HepG2 (cell line): Measurements from ENCODE around the gene OSBPL10. TPM values are rescaled to one million over a fixed set of nuclear protein-coding genes. Genes with fewer than 3 reads are reported as not detected.

ENCODE experiments used
- ATAC-seq: fragments of 200-7000 bp; cut with Tn5 transposase; 3 replicates; pipeline ENCODE4 v1.9.1; 2020; ENCODE audit warnings: mild to moderate bottlenecking, moderate library complexity
- BruUV-seq: library from RNA; stranded (reverse); fragments of 400-500 nt; replicated peaks from 2 replicates; lab custom pipeline; 2021; lab: Mats Ljungman, UMichigan
- CTCF ChIA-PET: fragments of 300-600 bp; formaldehyde crosslinking; extraction: SDS; loops from one replicate; lab custom pipeline; 2021; ENCODE audit warnings: low total read pairs, inconsistent platforms, low intra/inter-chr PET ratio; lab: Yijun Ruan, JAX
- POLR2A ChIA-PET: fragments of 350-600 bp; sonication (Branson Sonifier 250); formaldehyde crosslinking; loops from one replicate; lab custom pipeline; 2020; ENCODE audit warnings: antibody characterized with exemption, inconsistent platforms; lab: Yijun Ruan, JAX
- DNase-seq: peaks from one replicate; pipeline ENCODE4 v3.0.0-alpha.2; 2015; ENCODE audit warnings: low spot score
- FAIRE-seq: peaks from 3 replicates; lab custom pipeline; 2011; peaks lifted over from hg19 to GRCh38; lab: Jason Lieb, UNC
- H2AFZ ChIP-seq: one replicate; pipeline ENCODE4 v1.6.1; 2011; ENCODE audit warnings: low read length, inconsistent platforms
- H3K27ac ChIP-seq: fragments of 300-600 bp; 3 replicates; pipeline ENCODE4 v1.8.0; 2011; ENCODE audit warnings: mixed run types, mild to moderate bottlenecking, mixed read lengths, low read length, inconsistent platforms; ENCODE audit not compliant: insufficient read depth; ENCODE audit errors: extremely low read length
- H3K27me3 ChIP-seq, 2 experiments: fragments of 200-600 bp in 1 of 2; 2 replicates in 1 of 2; 3 replicates in 1 of 2; pipeline versions ENCODE4 v1.6.0 to v1.8.0; 2011; ENCODE audit warnings: low read length in 2 of 2, mild to moderate bottlenecking in 2 of 2, moderate library complexity in 2 of 2, inconsistent platforms in 1 of 2; ENCODE audit not compliant: insufficient read depth in 2 of 2, control insufficient read depth in 1 of 2
- H3K36me3 ChIP-seq, 2 experiments: fragments of 200-600 bp in 1 of 2; replicated peaks in 1 of 2; 2 replicates in 1 of 2; 3 replicates in 1 of 2; pipeline versions ENCODE4 v1.5.1 to v1.8.0; 2011; ENCODE audit warnings: low read length in 2 of 2, inconsistent platforms in 1 of 2; ENCODE audit not compliant: insufficient read depth in 2 of 2, control insufficient read depth in 1 of 2
- H3K4me1 ChIP-seq: 2 replicates; pipeline ENCODE4 v1.5.1; 2012; ENCODE audit warnings: low read length, inconsistent platforms; ENCODE audit not compliant: insufficient read depth
- H3K4me2 ChIP-seq: 2 replicates; pipeline ENCODE4 v1.6.0; 2011; ENCODE audit warnings: low read depth, low read length, inconsistent platforms
- H3K4me3 ChIP-seq, 3 experiments: fragments of 200-600 bp in 1 of 3; sonication (generic), shearing (Covaris generic) in 1 of 3; replicated peaks in 1 of 3; 2 replicates each; pipeline ENCODE4 v1.5.1; 2011 to 2016; ENCODE audit warnings: low read length in 3 of 3, inconsistent platforms in 2 of 3, low read depth in 2 of 3, mild to moderate bottlenecking in 2 of 3, control low read depth in 1 of 3, mixed read lengths in 1 of 3; ENCODE audit not compliant: insufficient read depth in 1 of 3
- H3K79me2 ChIP-seq: one replicate; pipeline ENCODE4 v1.6.1; 2011; ENCODE audit warnings: low read length, inconsistent platforms; ENCODE audit not compliant: insufficient read depth
- H3K9ac ChIP-seq: 2 replicates; pipeline ENCODE4 v1.6.0; 2011; ENCODE audit warnings: mild to moderate bottlenecking, low read depth, low read length, inconsistent platforms; ENCODE audit not compliant: insufficient read depth
- H3K9me3 ChIP-seq: 2 replicates; pipeline ENCODE4 v1.5.1; 2012; ENCODE audit warnings: mild to moderate bottlenecking, low read length
- H4K20me1 ChIP-seq: 2 replicates; pipeline ENCODE4 v1.6.0; 2011; ENCODE audit warnings: inconsistent platforms, mild to moderate bottlenecking, low read length, moderate library complexity; ENCODE audit not compliant: insufficient read depth
- EP300 ChIP-seq, 3 experiments: sonication (generic) in 1 of 3; formaldehyde crosslinking in 1 of 3; IDR thresholded peaks; 2 replicates each; pipeline versions ENCODE4 v1.5.1 to v1.6.1; 2011 to 2020; ENCODE audit warnings: low read depth in 2 of 3, low read length in 2 of 3, borderline replicate concordance in 1 of 3, improper control_type of control experiment in 1 of 3, mild to moderate bottlenecking in 1 of 3, missing genetic modification reagents in 1 of 3, moderate library complexity in 1 of 3
- FLYWCH1 ChIP-seq: sonication (generic); formaldehyde crosslinking; IDR thresholded peaks from 2 replicates; pipeline ENCODE4 v1.8.1; 2023; ENCODE audit warnings: mild to moderate bottlenecking, missing genetic modification reagents
- FOXA3 ChIP-seq: IDR thresholded peaks from 2 replicates; pipeline ENCODE4 v1.6.1; 2016; ENCODE audit warnings: missing genetic modification reagents, missing compliant biosample characterization
- HNRNPUL1 ChIP-seq: fragments of 200-400 bp; formaldehyde crosslinking; IDR thresholded peaks from 2 replicates; pipeline ENCODE4 v1.6.1; 2017; ENCODE audit warnings: low read depth, mild to moderate bottlenecking, low read length, moderate library complexity
- JARID2 ChIP-seq: sonication (generic); formaldehyde crosslinking; IDR thresholded peaks from 2 replicates; pipeline ENCODE4 v1.8.1; 2023; ENCODE audit warnings: missing genetic modification reagents, inconsistent platforms; ENCODE audit not compliant: insufficient replicate concordance
- KDM5B ChIP-seq: sonication (generic); formaldehyde crosslinking; IDR thresholded peaks from 2 replicates; pipeline ENCODE4 v1.4.0; 2020; ENCODE audit warnings: missing genetic modification reagents, mild to moderate bottlenecking, borderline replicate concordance
- MED8 ChIP-seq: sonication (generic); formaldehyde crosslinking; IDR thresholded peaks from 2 replicates; pipeline ENCODE4 v1.8.1; 2023; ENCODE audit warnings: mild to moderate bottlenecking, missing genetic modification reagents; ENCODE audit not compliant: insufficient replicate concordance
- MXD4 ChIP-seq: IDR thresholded peaks from 2 replicates; pipeline ENCODE4 v1.6.1; 2016; ENCODE audit warnings: mild to moderate bottlenecking, missing biosample characterization, missing genetic modification reagents
- NR1H2 ChIP-seq: sonication (generic); formaldehyde crosslinking; IDR thresholded peaks from 2 replicates; pipeline ENCODE4 v1.8.1; 2022; ENCODE audit warnings: low read depth, missing genetic modification reagents, borderline replicate concordance
- SNAPC4 ChIP-seq: sonication (generic); formaldehyde crosslinking; IDR thresholded peaks from 2 replicates; pipeline ENCODE4 v1.4.0; 2020; ENCODE audit warnings: mild to moderate bottlenecking, missing genetic modification reagents
- SRY ChIP-seq: sonication (generic); formaldehyde crosslinking; IDR thresholded peaks from 2 replicates; pipeline ENCODE4 v1.8.0; 2022; ENCODE audit warnings: mild to moderate bottlenecking, missing genetic modification reagents
- ZNF329 ChIP-seq: sonication (generic); formaldehyde crosslinking; IDR thresholded peaks from 2 replicates; pipeline ENCODE4 v1.9.0; 2021; ENCODE audit warnings: low read depth, mild to moderate bottlenecking, missing genetic modification reagents
- ZNF333 ChIP-seq: sonication (generic); formaldehyde crosslinking; IDR thresholded peaks from 2 replicates; pipeline ENCODE4 v1.4.0; 2020; ENCODE audit warnings: mild to moderate bottlenecking, missing genetic modification reagents, borderline replicate concordance
- ZNF562 ChIP-seq: sonication (generic); formaldehyde crosslinking; IDR thresholded peaks from 2 replicates; pipeline ENCODE4 v1.8.0; 2022; ENCODE audit warnings: missing genetic modification reagents, borderline replicate concordance
- ZNF574 ChIP-seq: sonication (generic); formaldehyde crosslinking; IDR thresholded peaks from 2 replicates; pipeline ENCODE4 v1.4.0; 2020; ENCODE audit warnings: missing genetic modification reagents
- in situ Hi-C: cut with HindIII; loops from 2 replicates; pipeline ENCODE4 v1.10.0; 2017; ENCODE audit warnings: low pct_unique_long_range_greater_than_20kb; ENCODE audit not compliant: extremely low pct_ligation_motif_present
- intact Hi-C: fragments of 100-400 bp; cut with micrococcal nuclease; formaldehyde crosslinking; loops from one replicate; pipeline ENCODE4 v1.10.0; 2022; ENCODE audit not compliant: unreplicated experiment
- polyA plus RNA-seq, 8 experiments: library from polyadenylated mRNA; depleted of rRNA in 3 of 8; stranded (reverse) in 7 of 8; unstranded in 1 of 8; fragments of >200 nt; fragmentation: Illumina TruSeq in 4 of 8; extraction: Trizol in 4 of 8; gene quantifications; 2 replicates each; pipeline versions ENCODE4 v1.2.1 to v1.2.3, GENCODE V29; 2011 to 2016; ENCODE audit warnings: low read depth in 4 of 8, missing spikeins in 1 of 8, mixed read lengths in 1 of 8; ENCODE audit not compliant: insufficient read depth in 1 of 8
- total RNA-seq, 5 experiments: library from RNA; depleted of rRNA; stranded (reverse); fragments of >200 nt; fragmentation: Illumina TruSeq; extraction: Trizol; gene quantifications; 2 replicates each; pipeline ENCODE4 v1.2.3, GENCODE V29; 2016; ENCODE audit warnings: low read depth in 1 of 5

The OSBPL10 gene
- total and polyA plus RNA-seq, 2 of the 13 experiments (the other 11 are each of a cell fraction or from before 2014, with no cell fraction given), result 10.3 to 28.6 TPM

GRCh38 chr3:31943041-31943440 is 38.0 kb downstream of the OSBPL10 start:
- BruUV-seq, result no TSS peak
- Histone ChIP-seq H4K20me1 (no peaks in the 10 kb centered on the region), H3K9ac (no peak overlapping the region), H3K27ac (no peak overlapping the region), H3K9me3 (no peaks in the 10 kb centered on the region), H3K36me3 (no peaks in the 10 kb centered on the region), H3K79me2 (peaks cover 42% of the 10 kb centered on the region), H3K4me2 (no peak overlapping the region), H3K4me1 (peaks cover 91% of the 10 kb centered on the region), H3K27me3 (no peaks in the 10 kb centered on the region), H2AFZ (no peak overlapping the region), H3K4me3 (no peak overlapping the region)
- no peak for ATAC-seq
- intact Hi-C loops (no loop called here), in situ Hi-C loops (no loop called here)
- FAIRE-seq, result no peak
- ChIA-PET CTCF (no interaction called here), POLR2A (no interaction called here)
- TF ChIP-seq SRY (CRISPR knock-in tag) (no peak), EP300 (IDR thresholded peaks at IDR 0.05; ENCODE audit: low read depth in 2 of 2, low read length in 2 of 2) (no peak), EP300 (CRISPR knock-in tag; IDR thresholded peaks at IDR 0.05; ENCODE audit: borderline replicate concordance) (no peak), FLYWCH1 (CRISPR knock-in tag) (no peak), ZNF562 (CRISPR knock-in tag) (no peak), ZNF574 (CRISPR knock-in tag) (no peak), FOXA3 (CRISPR knock-in tag) (no peak), SNAPC4 (CRISPR knock-in tag) (no peak), KDM5B (no peak), HNRNPUL1 (no peak), NR1H2 (CRISPR knock-in tag) (no peak), ZNF333 (CRISPR knock-in tag) (no peak), ZNF329 (CRISPR knock-in tag) (no peak), MED8 (CRISPR knock-in tag) (no peak), JARID2 (CRISPR knock-in tag) (no peak), MXD4 (CRISPR knock-in tag) (no peak)
- no peak for DNase-seq
